H9 (cell line): ENCODE measurements around the gene ATF6. TPM values are rescaled to one million over a fixed set of nuclear protein-coding genes. Genes with fewer than 3 reads are reported as not detected.

Source experiments
- DNase-seq: peaks from one replicate; pipeline ENCODE4 v3.0.0-alpha.2; 2017
- H2AFZ ChIP-seq: one replicate; pipeline ENCODE4 v1.6.1; 2013; ENCODE audit warnings: mild to moderate bottlenecking, low read length, control low read depth, moderate library complexity
- H2AK5ac ChIP-seq: 2 replicates; pipeline ENCODE4 v1.6.1; 2013; ENCODE audit warnings: low read length, control low read depth, mixed read lengths; ENCODE audit not compliant: insufficient read length
- H2BK120ac ChIP-seq: one replicate; pipeline ENCODE4 v1.6.1; 2013; ENCODE audit warnings: low read depth, mild to moderate bottlenecking, low read length, control low read depth, inconsistent platforms; ENCODE audit not compliant: poor library complexity, severe bottlenecking
- H2BK12ac ChIP-seq: 2 replicates; pipeline ENCODE4 v1.6.1; 2013; ENCODE audit warnings: low read length, control low read depth, mixed read lengths, low read depth; ENCODE audit not compliant: insufficient read length
- H2BK15ac ChIP-seq: 2 replicates; pipeline ENCODE4 v1.6.1; 2013; ENCODE audit warnings: low read depth, low read length, control low read depth
- H2BK20ac ChIP-seq: one replicate; pipeline ENCODE4 v1.6.1; 2013; ENCODE audit warnings: low read depth, mild to moderate bottlenecking, low read length, control low read depth, inconsistent platforms; ENCODE audit not compliant: poor library complexity, severe bottlenecking
- H2BK5ac ChIP-seq: 2 replicates; pipeline ENCODE4 v1.6.1; 2013; ENCODE audit warnings: low read length, control low read depth, mixed read lengths; ENCODE audit not compliant: insufficient read length
- H3K14ac ChIP-seq: 2 replicates; pipeline ENCODE4 v1.6.1; 2013; ENCODE audit warnings: low read length, control low read depth; ENCODE audit not compliant: insufficient read depth
- H3K18ac ChIP-seq: 2 replicates; pipeline ENCODE4 v1.6.1; 2013; ENCODE audit warnings: low read depth, mild to moderate bottlenecking, mixed read lengths, low read length, control low read depth; ENCODE audit not compliant: insufficient read length
- H3K23ac ChIP-seq: 2 replicates; pipeline ENCODE4 v1.6.1; 2013; ENCODE audit warnings: low read length, control low read depth, mixed read lengths, low read depth; ENCODE audit not compliant: insufficient read length
- H3K23me2 ChIP-seq: 2 replicates; pipeline ENCODE4 v1.6.1; 2013; ENCODE audit warnings: low read depth, mild to moderate bottlenecking, mixed read lengths, low read length, control low read depth; ENCODE audit not compliant: insufficient read length, poor library complexity, severe bottlenecking
- H3K27ac ChIP-seq: 2 replicates; pipeline ENCODE4 v1.5.1; 2013; ENCODE audit warnings: low read length, control low read depth, mixed read lengths, low read depth; ENCODE audit not compliant: insufficient read length
- H3K27me3 ChIP-seq: 2 replicates; pipeline ENCODE4 v1.6.1; 2013; ENCODE audit warnings: low read length, control low read depth, inconsistent platforms; ENCODE audit not compliant: insufficient read depth
- H3K4ac ChIP-seq: 2 replicates; pipeline ENCODE4 v1.6.1; 2013; ENCODE audit warnings: low read depth, mild to moderate bottlenecking, control low read depth, inconsistent platforms, low read length, moderate library complexity
- H3K4me1 ChIP-seq: 2 replicates; pipeline ENCODE4 v1.6.1; 2013; ENCODE audit warnings: low read length, control low read depth, inconsistent platforms; ENCODE audit not compliant: insufficient read depth
- H3K4me2 ChIP-seq: 2 replicates; pipeline ENCODE4 v1.6.1; 2013; ENCODE audit warnings: low read length, control low read depth, mixed read lengths; ENCODE audit not compliant: insufficient read length, insufficient read depth
- H3K56ac ChIP-seq: 2 replicates; pipeline ENCODE4 v1.6.1; 2013; ENCODE audit warnings: low read depth, mild to moderate bottlenecking, mixed read lengths, low read length, control low read depth; ENCODE audit not compliant: insufficient read length
- H3K79me1 ChIP-seq: 2 replicates; pipeline ENCODE4 v1.6.1; 2013; ENCODE audit warnings: low read depth, mild to moderate bottlenecking, moderate library complexity, low read length, control low read depth, inconsistent platforms; ENCODE audit not compliant: insufficient read depth, poor library complexity, severe bottlenecking
- H3K79me2 ChIP-seq: 2 replicates; pipeline ENCODE4 v1.6.1; 2013; ENCODE audit warnings: low read length, control low read depth, inconsistent platforms; ENCODE audit not compliant: insufficient read depth
- H3K9ac ChIP-seq: 2 replicates; pipeline ENCODE4 v1.6.1; 2013; ENCODE audit warnings: low read length, control low read depth, mixed read lengths; ENCODE audit not compliant: insufficient read length; ENCODE audit errors: extremely low read depth
- H3K9me3 ChIP-seq: one replicate; pipeline ENCODE4 v1.6.1; 2013; ENCODE audit warnings: low read depth, low read length, inconsistent platforms; ENCODE audit not compliant: control insufficient read depth
- H3T11ph ChIP-seq: one replicate; pipeline ENCODE4 v1.6.1; 2013; ENCODE audit warnings: mild to moderate bottlenecking, low read length, control low read depth, inconsistent platforms
- H4K20me1 ChIP-seq: one replicate; pipeline ENCODE4 v1.6.1; 2013; ENCODE audit not compliant: control insufficient read depth, insufficient read length, insufficient read depth
- H4K5ac ChIP-seq: 2 replicates; pipeline ENCODE4 v1.6.1; 2013; ENCODE audit warnings: low read depth, mild to moderate bottlenecking, mixed read lengths, low read length, control low read depth; ENCODE audit not compliant: insufficient read length
- H4K8ac ChIP-seq: replicated peaks from 2 replicates; pipeline ENCODE4 v1.6.1; 2013; ENCODE audit warnings: low read length, control low read depth, mixed read lengths, low read depth; ENCODE audit not compliant: insufficient read length
- H4K91ac ChIP-seq: 2 replicates; pipeline ENCODE4 v1.6.1; 2013; ENCODE audit warnings: low read depth, mild to moderate bottlenecking, moderate library complexity, mixed read lengths, low read length, control low read depth; ENCODE audit not compliant: insufficient read length
- H3K27ac Mint-ChIP-seq, 3 experiments: 2 replicates in 2 of 3; 3 replicates in 1 of 3; pipeline ENCODE4 v1.8.0; 2020 to 2021; ENCODE audit warnings: mixed read lengths in 3 of 3, mild to moderate bottlenecking in 1 of 3, moderate library complexity in 1 of 3
- H3K27me3 Mint-ChIP-seq: 2 replicates; pipeline ENCODE4 v1.8.0; 2021; ENCODE audit warnings: low read depth, mild to moderate bottlenecking, moderate library complexity, mixed read lengths
- H3K36me3 Mint-ChIP-seq, 3 experiments: 2 replicates in 2 of 3; 3 replicates in 1 of 3; pipeline ENCODE4 v1.8.0; 2020 to 2021; ENCODE audit warnings: low read depth in 3 of 3, mixed read lengths in 3 of 3; ENCODE audit not compliant: insufficient read depth in 1 of 3
- H3K4me1 Mint-ChIP-seq, 2 experiments: 2 replicates each; pipeline ENCODE4 v1.8.0; 2020; ENCODE audit warnings: mixed read lengths in 2 of 2
- H3K4me3 Mint-ChIP-seq, 2 experiments: 2 replicates in 1 of 2; 3 replicates in 1 of 2; pipeline ENCODE4 v1.8.0; 2020 to 2021; ENCODE audit warnings: mild to moderate bottlenecking in 2 of 2, mixed read lengths in 2 of 2, moderate library complexity in 1 of 2
- H3K9me3 Mint-ChIP-seq, 2 experiments: 2 replicates in 1 of 2; 3 replicates in 1 of 2; pipeline ENCODE4 v1.8.0; 2020; ENCODE audit warnings: mild to moderate bottlenecking in 2 of 2, mixed read lengths in 2 of 2, moderate library complexity in 1 of 2
- CTCF ChIP-seq: fragments of 200-600 bp; sonication (generic); conservative IDR thresholded peaks from 3 replicates; pipeline ENCODE4 v1.8.0; 2021; ENCODE audit warnings: antibody characterized with exemption, mild to moderate bottlenecking
- WGBS: extraction: QIAGEN DNeasy Blood & Tissue Kit; methylation state at CpG from one replicate; pipeline ENCODE4 v1.1.7; 2013; ENCODE audit warnings: missing lambda C conversion rate, low lambda C conversion rate, mixed read lengths; ENCODE audit not compliant: insufficient read length; ENCODE audit errors: extremely low coverage; 5-methylcytosine and 5-hydroxymethylcytosine counted together
- total RNA-seq: library from RNA; stranded (reverse); gene quantifications from 2 replicates; pipeline ENCODE4 v1.2.1, GENCODE V29; 2021

The ATF6 gene
- total RNA-seq, 1 experiment from 2014 or later: 11.2 TPM

- Mint-ChIP-seq H3K27ac (no peak overlapping the region), H3K4me3 (no peak overlapping the region), H3K27me3 (peaks cover 60% of the 10 kb centered on the region), H3K36me3 (peaks cover 0 to 2% (median 0%) of the 10 kb centered on the region in 3 experiments; a peak in 2 of 7 replicates), H3K9me3 (no peaks in the 10 kb centered on the region; a peak in 1 of 5 replicates), H3K4me1 (peaks cover 5 to 9% of the 10 kb centered on the region in 2 experiments)
- Histone ChIP-seq H3K79me2 (no peaks in the 10 kb centered on the region), H3K9me3 (no peaks in the 10 kb centered on the region), H2BK120ac (no peak overlapping the region), H3K18ac (no peak overlapping the region), H3K9ac (no peak overlapping the region), H2BK15ac (no peak overlapping the region), H4K91ac (no peak overlapping the region), H3K14ac (no peak overlapping the region), H2AK5ac (no peak overlapping the region), H4K20me1 (no peaks in the 10 kb centered on the region), H2BK12ac (no peak overlapping the region), H3K23ac (no peak overlapping the region), H3K27me3 (peaks cover 14% of the 10 kb centered on the region; the same call in 1 of the 2 replicates), H3T11ph (no peak overlapping the region), H3K4ac (no peak overlapping the region), H4K5ac (no peak overlapping the region), H3K56ac (no peak overlapping the region), H2BK5ac (no peak overlapping the region), H4K8ac (no peak overlapping the region), H2BK20ac (no peak overlapping the region), H3K79me1 (no peaks in the 10 kb centered on the region), H3K27ac (no peak overlapping the region), H3K23me2 (peaks cover 9% of the 10 kb centered on the region), H3K4me1 (no peaks in the 10 kb centered on the region), H3K4me2 (no peak overlapping the region), H2AFZ (no peak overlapping the region)
- no peak for TF ChIP-seq CTCF
- DNase-seq: no peak
- no CpG with 5 or more reads among the region's 1 CpG for WGBS
Observed at GRCh38 chr1:161722406-161722805, 43.7 kb upstream of the ATF6 start.
